Psoas muscle (tissue), 8 donors: ENCODE measurements around the gene OBI1. TPM values are rescaled to one million over a fixed set of nuclear protein-coding genes. Genes with fewer than 3 reads are reported as not detected.

Source experiments
- ATAC-seq, 4 donors: fragments of 200-7000 bp; cut with Tn5 transposase; one replicate each; pipeline ENCODE4 v1.9.1; 2020; ENCODE audit warnings: moderate library complexity in 3 of 4, mild to moderate bottlenecking in 2 of 4
- DNase-seq, 2 donors: peaks; one replicate each; pipeline ENCODE4 v3.0.0-alpha.2; 2020
- H3K27ac ChIP-seq: fragments of 200-600 bp; one replicate; pipeline ENCODE4 v1.8.0; 2022
- H3K27me3 ChIP-seq, 3 donors: fragments of 200-600 bp in 1 of 3; one replicate each; pipeline versions ENCODE4 v1.6.1 to v1.8.0; 2013 to 2022; ENCODE audit warnings: low read length in 2 of 3, mild to moderate bottlenecking in 2 of 3, moderate library complexity in 1 of 3; ENCODE audit not compliant: insufficient read depth in 3 of 3
- H3K36me3 ChIP-seq, 2 donors: fragments of 200-600 bp in 1 of 2; one replicate each; pipeline versions ENCODE4 v1.6.1 to v1.8.0; 2013 to 2022; ENCODE audit warnings: low read depth in 1 of 2, mild to moderate bottlenecking in 1 of 2, moderate library complexity in 1 of 2; ENCODE audit not compliant: insufficient read depth in 1 of 2
- H3K4me1 ChIP-seq: fragments of 200-600 bp; one replicate; pipeline ENCODE4 v1.8.0; 2022
- H3K4me3 ChIP-seq: fragments of 200-600 bp; one replicate; pipeline ENCODE4 v1.8.0; 2022; ENCODE audit warnings: mild to moderate bottlenecking
- H3K9me3 ChIP-seq: fragments of 200-600 bp; one replicate; pipeline ENCODE4 v1.8.0; 2022
- CTCF ChIP-seq: fragments of 200-600 bp; IDR thresholded peaks from one replicate; pipeline ENCODE4 v1.8.0; 2022; ENCODE audit warnings: antibody characterized with exemption
- WGBS, 3 donors: extraction: QIAGEN DNeasy Blood & Tissue Kit; methylation state at CpG; one replicate each; pipeline versions ENCODE4 v1.1.6 to v1.1.7; 2013; 5-methylcytosine and 5-hydroxymethylcytosine counted together
- intact Hi-C, 2 donors: fragments of 100-400 bp; cut with DNase I; formaldehyde crosslinking; loops; one replicate each; pipeline versions ENCODE4 v1.11.0 to v1.14.2; 2022
- long read RNA-seq, 2 donors: library from polyadenylated mRNA; unstranded; transcript quantifications; one replicate each; pipeline ENCODE4 v2.0.0, GENCODE V29; 2021
- polyA plus RNA-seq, 3 donors: library from polyadenylated mRNA; stranded (reverse); fragments of 200-250 nt; gene quantifications; one replicate each; pipeline ENCODE4 v1.2.3, GENCODE V29; 2013
- total RNA-seq, 4 donors: library from RNA; stranded (reverse); fragmentation: NEBNext Ultra II Directional in 2 of 4; extraction: Animal tissue kit (Norgen Biotek cat#: 25700) in 2 of 4; gene quantifications; one replicate each; pipeline versions ENCODE4 v1.2.1 to v1.2.4, GENCODE V29; 2021 to 2023
- donor health status: healthy with polysubstance abuse.
- donor health status: DM: no; HTN: no; CAD: no; lungs with moderate emphysema.
- donor health status: Bipolar disorder and iron deficiency.
- donor health status: healthy.
- donor health status: DM: yes; HTN: yes; CAD: no.
- donor health status: DM: no; HTN: no; CAD: no.
- donor health status: DM: no; HTN: no; CAD: no.
- donor health status: DM: yes; HTN: yes; CAD: no.

The OBI1 gene
- total RNA-seq (1 to 10 TPM; 4.3 to 5.7 (median 5.2) TPM), polyA plus RNA-seq (10 to 100 TPM in 1 of 3 donors, 1 to 10 TPM in 2; 4.7 to 16.5 (median 5.0) TPM)
- long read RNA-seq, donor 1, transcript RNF219-201 (6 exons, 3,529 nt) = major isoform, 9 of 10 reads
- long read RNA-seq, donor 1, partial matches to known transcripts = 0 of 10 reads
- long read RNA-seq, donor 1, other reads (novel, unspliced or antisense) = 1 of 10 reads
- long read RNA-seq, donor 2, transcript RNF219-201 (6 exons, 3,529 nt) = major isoform, 19 of 21 reads
- long read RNA-seq, donor 2, partial matches to known transcripts = 0 of 21 reads
- long read RNA-seq, donor 2, other reads (novel, unspliced or antisense) = 2 of 21 reads

GRCh38 chr13:78658630-78659449, at the start of gene OBI1:
Gene OBI1, minus strand, starts transcription at chr13:78659155. Its CDS starts 35 bp downstream, at chr13:78659120.
- H3K4me3 ChIP-seq = peak within 1 kb of the TSS; percentile 79
- H3K27me3 ChIP-seq = no peaks in the 10 kb centered on the region
- peak within 1 kb of the TSS; percentile 34 for H3K27ac ChIP-seq
- WGBS, 3 donors = 0 to 1% (median 1%) methylated on average over 64 to 67 of the region's 67 CpGs
- intact Hi-C loops = loop anchor here in 1 of 2 donors (10.0 kb wide), 1 partner anchor 54 kb away; the partner anchor contains the start of gene POU4F1
- DNase-seq (peak; percentile 93 to 95), ATAC-seq (peak; percentile 97 to 99 (median 99))
- H3K4me1 ChIP-seq = peaks cover 19% of the 10 kb centered on the region
- H3K9me3 ChIP-seq = no peaks in the 10 kb centered on the region
- TF ChIP-seq CTCF = no peak
- H3K36me3 ChIP-seq = no peaks in the 10 kb centered on the region

- TF ChIP-seq CTCF = no peak
- ATAC-seq (no peak), DNase-seq (no peak)
- WGBS, 3 donors = 12 to 14% (median 14%) methylated on average over 1 of the region's 1 CpG
- no peaks in the 10 kb centered on the region for H3K9me3 ChIP-seq
- H3K4me1 ChIP-seq = no peaks in the 10 kb centered on the region
- H3K27ac ChIP-seq = no peak overlapping the region
- H3K36me3 ChIP-seq = no peaks in the 10 kb centered on the region
- no peaks in the 10 kb centered on the region for H3K27me3 ChIP-seq
- intact Hi-C loops = no loop called here
- no peak overlapping the region for H3K4me3 ChIP-seq
Observed at GRCh38 chr13:78701383-78701782, 42.4 kb upstream of the OBI1 start.

DNA sequence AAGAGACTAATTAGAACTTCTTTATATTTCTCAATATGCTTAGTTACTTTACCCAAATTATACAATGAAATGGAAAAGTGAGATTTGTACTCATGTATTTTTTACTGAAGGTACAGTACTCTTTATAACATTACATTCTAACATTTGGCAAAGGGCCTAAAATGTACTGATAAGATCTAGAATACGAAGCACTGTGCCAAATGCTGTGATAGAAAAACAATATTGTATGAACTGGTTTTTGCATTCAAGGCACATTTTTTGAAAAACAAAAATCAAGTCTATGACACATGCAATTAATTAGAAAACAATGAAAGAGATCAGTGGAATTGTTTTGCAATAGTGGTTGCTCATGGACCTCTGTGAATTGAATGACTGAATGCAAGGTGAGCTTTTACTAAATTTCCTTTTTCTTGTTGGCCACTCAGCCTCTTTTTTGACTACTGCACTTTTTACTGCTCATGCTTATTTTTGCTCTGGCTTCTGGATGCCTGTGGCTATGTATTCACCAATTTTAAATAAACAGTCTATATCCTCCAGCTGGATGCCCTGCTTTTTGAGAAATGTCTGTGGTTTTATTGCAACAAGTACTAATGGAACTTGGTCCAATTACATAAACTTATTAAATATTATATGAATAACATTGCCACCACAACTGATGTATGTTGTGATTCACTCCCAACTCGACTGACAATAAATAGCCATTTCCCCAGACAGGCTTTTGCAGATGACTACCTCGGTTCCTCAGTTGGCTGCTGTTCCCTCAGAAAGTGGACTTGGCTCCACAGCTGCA, 41.4 kb upstream of the OBI1 start:
- Histone ChIP-seq H3K4me3 (no peak overlapping the region), H3K27me3 (no peaks in the 10 kb centered on the region), H3K27ac (no peak overlapping the region), H3K36me3 (no peaks in the 10 kb centered on the region), H3K9me3 (no peaks in the 10 kb centered on the region), H3K4me1 (no peaks in the 10 kb centered on the region)
- no peak for TF ChIP-seq CTCF
- WGBS, 3 donors = 22 to 25% (median 24%) methylated on average over 3 of the region's 3 CpGs
- no peak for DNase-seq
- intact Hi-C loops = no loop called here
- no peak for ATAC-seq

DNA sequence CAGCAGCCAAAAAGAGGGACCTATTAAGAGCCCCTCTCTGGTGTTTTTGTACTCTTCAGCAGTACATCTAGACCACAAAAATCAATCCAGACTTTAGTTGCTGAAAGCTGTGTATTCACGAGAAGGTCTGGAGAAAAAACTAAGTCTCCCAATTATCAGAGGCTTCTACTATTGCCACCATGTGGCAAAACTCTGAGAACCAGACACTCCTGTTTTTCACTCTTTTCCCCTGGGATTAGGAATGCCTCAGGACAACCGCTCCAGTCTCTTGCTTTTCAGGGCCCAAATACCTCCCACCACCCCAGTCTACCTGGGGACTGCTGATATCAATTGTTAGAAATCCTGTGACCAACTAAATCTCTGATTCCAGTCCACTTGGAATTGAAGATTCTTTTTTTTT, 30.1 kb upstream of the OBI1 start:
- intact Hi-C loops = no loop called here
- peak; percentile 4 for TF ChIP-seq CTCF
- no peaks in the 10 kb centered on the region for H3K4me1 ChIP-seq

More for the DNA sequence above, 30.1 kb upstream of the OBI1 start:
- H3K9me3 ChIP-seq = no peaks in the 10 kb centered on the region
- no peak overlapping the region for H3K4me3 ChIP-seq
- DNase-seq (no peak), ATAC-seq (no peak)
- H3K27ac ChIP-seq = no peak overlapping the region
- H3K27me3 ChIP-seq = peaks cover 0 to 4% (median 0%) of the 10 kb centered on the region in 3 donors
- H3K36me3 ChIP-seq = no peaks in the 10 kb centered on the region
- 27 to 36% (median 33%) methylated on average over 2 of the region's 2 CpGs for WGBS, 3 donors
